Loucy (cell line): ENCODE data around the gene REC8.

Experiments
- H2AFZ ChIP-seq: fragments of 200-600 bp; sonication (generic); 2 replicates; pipeline ENCODE4 v1.6.0; 2016; ENCODE audit warnings: antibody characterized with exemption, mild to moderate bottlenecking, low read length, moderate library complexity
- H3F3A ChIP-seq: fragments of 200-600 bp; 2 replicates; pipeline ENCODE4 v1.6.0; 2016; ENCODE audit warnings: antibody characterized with exemption, low read depth, mild to moderate bottlenecking
- H3K27me3 ChIP-seq: fragments of 200-600 bp; sonication (generic); 2 replicates; pipeline ENCODE4 v1.6.1; 2014; ENCODE audit warnings: low read length, mild to moderate bottlenecking; ENCODE audit not compliant: insufficient read depth, poor library complexity, severe bottlenecking
- H3K36me3 ChIP-seq: fragments of 200-600 bp; sonication (generic); 2 replicates; pipeline ENCODE4 v1.6.1; 2016; ENCODE audit warnings: low read length; ENCODE audit not compliant: insufficient read depth
- H3K4me1 ChIP-seq: fragments of 200-600 bp; sonication (generic); 2 replicates; pipeline ENCODE4 v1.5.1; 2014; ENCODE audit warnings: low read length, mild to moderate bottlenecking; ENCODE audit not compliant: insufficient read depth, poor library complexity, severe bottlenecking
- H3K4me2 ChIP-seq: fragments of 200-600 bp; sonication (generic); 2 replicates; pipeline ENCODE4 v1.6.0; 2014; ENCODE audit warnings: antibody characterized with exemption, low read length, low read depth, mild to moderate bottlenecking; ENCODE audit not compliant: poor library complexity, severe bottlenecking
- H3K4me3 ChIP-seq: fragments of 200-600 bp; sonication (generic); 2 replicates; pipeline ENCODE4 v1.5.1; 2014; ENCODE audit warnings: low read length, mild to moderate bottlenecking, mixed read lengths; ENCODE audit not compliant: poor library complexity, severe bottlenecking
- H3K79me2 ChIP-seq: fragments of 200-600 bp; sonication (generic); 2 replicates; pipeline ENCODE4 v1.6.1; 2014; ENCODE audit warnings: low read length; ENCODE audit not compliant: insufficient read depth
- H3K9ac ChIP-seq: fragments of 200-600 bp; sonication (generic); 2 replicates; pipeline ENCODE4 v1.6.0; 2014; ENCODE audit warnings: mild to moderate bottlenecking, low read depth, low read length, moderate library complexity; ENCODE audit not compliant: poor library complexity, severe bottlenecking
- H3K9me2 ChIP-seq: fragments of 200-600 bp; sonication (generic); replicated peaks from 2 replicates; pipeline ENCODE4 v1.6.1; 2016; ENCODE audit warnings: low read depth, low read length, mixed read lengths
- H3K9me3 ChIP-seq: fragments of 200-600 bp; sonication (generic); 2 replicates; pipeline ENCODE4 v1.6.1; 2014; ENCODE audit warnings: mild to moderate bottlenecking, antibody characterized with exemption, low read length, low read depth; ENCODE audit not compliant: insufficient read depth
- H4K20me1 ChIP-seq: fragments of 200-600 bp; sonication (generic); 2 replicates; pipeline ENCODE4 v1.6.0; 2014; ENCODE audit warnings: antibody characterized with exemption, low read length, mild to moderate bottlenecking; ENCODE audit not compliant: insufficient read depth, poor library complexity, severe bottlenecking
- EZH2phosphoT487 ChIP-seq: fragments of 200-600 bp; IDR thresholded peaks from 2 replicates; pipeline ENCODE4 v1.6.1; 2018; ENCODE audit warnings: antibody characterized with exemption, mild to moderate bottlenecking, moderate library complexity, borderline replicate concordance
- TF ChIP-seq, protein P1 (sequence below): fragments of 200-600 bp; sonication (generic); conservative IDR thresholded peaks from 2 replicates; pipeline ENCODE4 v1.5.1; 2014; ENCODE audit warnings: mild to moderate bottlenecking, antibody characterized with exemption, low read length

The REC8 gene

GRCh38 chr14:24212924-24213865, 41.3 kb downstream of the REC8 start, which contains the start of gene CHMP4A:
CHMP4A (minus strand) TSS chr14:24213488; CDS start chr14:24213439, 49 bp downstream.
- H3K9ac ChIP-seq, result peak within 1 kb of the TSS; percentile 88
- peaks cover 29% of the 10 kb centered on the region for H3K4me1 ChIP-seq
- H4K20me1 ChIP-seq, result peaks cover 5% of the 10 kb centered on the region
- peaks cover 44% of the 10 kb centered on the region for H3K79me2 ChIP-seq
- H2AFZ ChIP-seq, result peak within 1 kb of the TSS; percentile 71
- H3K36me3 ChIP-seq, result peaks cover 13% of the 10 kb centered on the region; the same call in 1 of the 2 replicates
- no peaks in the 10 kb centered on the region for H3K9me3 ChIP-seq
- TF ChIP-seq, protein P1, sequence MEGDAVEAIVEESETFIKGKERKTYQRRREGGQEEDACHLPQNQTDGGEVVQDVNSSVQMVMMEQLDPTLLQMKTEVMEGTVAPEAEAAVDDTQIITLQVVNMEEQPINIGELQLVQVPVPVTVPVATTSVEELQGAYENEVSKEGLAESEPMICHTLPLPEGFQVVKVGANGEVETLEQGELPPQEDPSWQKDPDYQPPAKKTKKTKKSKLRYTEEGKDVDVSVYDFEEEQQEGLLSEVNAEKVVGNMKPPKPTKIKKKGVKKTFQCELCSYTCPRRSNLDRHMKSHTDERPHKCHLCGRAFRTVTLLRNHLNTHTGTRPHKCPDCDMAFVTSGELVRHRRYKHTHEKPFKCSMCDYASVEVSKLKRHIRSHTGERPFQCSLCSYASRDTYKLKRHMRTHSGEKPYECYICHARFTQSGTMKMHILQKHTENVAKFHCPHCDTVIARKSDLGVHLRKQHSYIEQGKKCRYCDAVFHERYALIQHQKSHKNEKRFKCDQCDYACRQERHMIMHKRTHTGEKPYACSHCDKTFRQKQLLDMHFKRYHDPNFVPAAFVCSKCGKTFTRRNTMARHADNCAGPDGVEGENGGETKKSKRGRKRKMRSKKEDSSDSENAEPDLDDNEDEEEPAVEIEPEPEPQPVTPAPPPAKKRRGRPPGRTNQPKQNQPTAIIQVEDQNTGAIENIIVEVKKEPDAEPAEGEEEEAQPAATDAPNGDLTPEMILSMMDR, result no peak
- TF ChIP-seq EZH2phosphoT487, result no peak
- peak within 1 kb of the TSS; percentile 78 for H3K4me2 ChIP-seq
- H3K27me3 ChIP-seq, result no peaks in the 10 kb centered on the region
- no peaks in the 10 kb centered on the region for H3K9me2 ChIP-seq
- peaks cover 9% of the 10 kb centered on the region; the same call in 1 of the 2 replicates for H3F3A ChIP-seq
- peak within 1 kb of the TSS; percentile 99 for H3K4me3 ChIP-seq

DNA sequence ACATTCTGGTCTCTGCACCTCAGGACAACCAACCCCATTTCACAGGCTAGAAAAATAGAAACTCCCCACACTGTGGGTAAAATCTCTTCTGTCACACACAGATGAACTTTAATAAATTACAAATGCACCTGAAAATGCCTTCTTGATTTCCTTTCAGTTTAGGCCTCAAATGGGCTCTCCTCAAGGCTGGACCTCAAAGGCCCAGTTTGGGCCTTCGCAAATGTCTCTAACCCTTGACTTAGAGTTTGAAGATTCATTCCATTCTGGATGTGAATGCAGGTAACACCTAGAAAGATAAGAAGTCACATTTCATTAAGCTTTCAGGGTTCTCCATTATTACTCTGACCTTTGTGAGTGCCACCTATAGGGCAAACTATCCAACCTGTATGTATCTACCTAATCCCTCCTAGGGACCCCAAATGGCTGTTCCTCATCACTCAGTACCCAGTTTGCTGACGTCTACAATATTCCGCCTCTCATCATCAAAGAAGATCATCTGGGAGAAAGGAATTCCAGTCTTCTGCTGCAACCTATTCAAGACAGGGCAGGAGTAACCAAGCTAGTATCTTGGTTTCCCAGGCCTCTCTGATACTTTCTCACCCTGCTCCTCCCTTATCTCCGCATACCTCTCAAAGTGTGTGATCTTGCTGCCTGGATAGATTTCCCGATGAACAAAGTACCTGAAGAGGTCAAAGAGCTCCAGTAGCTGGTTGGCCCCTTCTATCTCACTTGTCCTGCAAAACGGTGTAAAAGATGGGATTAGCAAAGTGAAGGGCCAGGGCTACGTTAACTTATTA, 42.2 kb downstream of the REC8 start:
- Histone ChIP-seq H3K4me3 (peak overlapping the region; percentile 99), H3K9me2 (no peaks in the 10 kb centered on the region), H3F3A (peaks cover 9% of the 10 kb centered on the region; the same call in 1 of the 2 replicates), H3K27me3 (no peaks in the 10 kb centered on the region), H3K4me1 (peaks cover 29% of the 10 kb centered on the region), H2AFZ (no peak overlapping the region), H3K36me3 (peaks cover 13% of the 10 kb centered on the region; the same call in 1 of the 2 replicates), H3K9ac (peak overlapping the region; percentile 88), H3K79me2 (peaks cover 44% of the 10 kb centered on the region), H3K4me2 (peak overlapping the region; percentile 78), H4K20me1 (peaks cover 5% of the 10 kb centered on the region), H3K9me3 (no peaks in the 10 kb centered on the region)
- TF ChIP-seq, protein P1, result peak; percentile 39; the same call in 1 of the 2 replicates
- no peak for TF ChIP-seq EZH2phosphoT487

GRCh38 chr14:24215495-24216344, 43.8 kb downstream of the REC8 start, which contains the start of gene MDP1:
MDP1 (minus strand) TSS chr14:24216066; CDS start chr14:24215955, 111 bp downstream.
- TF ChIP-seq, protein P1, result peak; percentile 78
- TF ChIP-seq EZH2phosphoT487, result no peak
- H3K4me3 ChIP-seq, result peak within 1 kb of the TSS; percentile 99
- H3K4me2 ChIP-seq, result peak within 1 kb of the TSS; percentile 78
- no peaks in the 10 kb centered on the region for H4K20me1 ChIP-seq
- H2AFZ ChIP-seq, result peak within 1 kb of the TSS; percentile 96
- H3K79me2 ChIP-seq, result peaks cover 32% of the 10 kb centered on the region
- no peaks in the 10 kb centered on the region for H3K27me3 ChIP-seq
- H3K36me3 ChIP-seq, result no peaks in the 10 kb centered on the region; the same call in 1 of the 2 replicates
- peaks cover 9% of the 10 kb centered on the region; the same call in 1 of the 2 replicates for H3F3A ChIP-seq
- no peaks in the 10 kb centered on the region for H3K9me2 ChIP-seq
- H3K9ac ChIP-seq, result peak within 1 kb of the TSS; percentile 95
- no peaks in the 10 kb centered on the region for H3K9me3 ChIP-seq
- peaks cover 29% of the 10 kb centered on the region for H3K4me1 ChIP-seq
